Measurements from ENCODE around the gene C1D. TPM values are rescaled to one million over a fixed set of nuclear protein-coding genes. Genes with fewer than 3 reads are reported as not detected.

C1D gene
- total RNA-seq = 21.0 and 37.8 TPM in 2 replicates

GRCh38 chr2:68062680-68063387 lies at the start of gene C1D:
C1D (minus strand) TSS chr2:68063004; CDS start chr2:68047310, 15,694 bp downstream.

Other genes starting within 250 kb of the C1D start
- gene PNO1, start 94.9 kb upstream of the C1D start, total RNA-seq = 9.9 and 11.6 TPM in 2 replicates
- 39.2 and 40.0 TPM in 2 replicates for gene PPP3R1, start 189.5 kb upstream of the C1D start, total RNA-seq

Measured in articular chondrocyte of knee joint (primary cell).